GM12878 (cell line): ENCODE results near the gene EML1. TPM values are rescaled to one million over a fixed set of nuclear protein-coding genes. Genes with fewer than 3 reads are reported as not detected.

ENCODE experiments used
- ATAC-seq: fragments of 200-7000 bp; cut with Tn5 transposase; 3 replicates; pipeline ENCODE4 v1.9.1; 2020; ENCODE audit warnings: mild to moderate bottlenecking, moderate library complexity
- BruUV-seq: library from RNA; stranded (reverse); fragments of 400-500 nt; replicated peaks from 2 replicates; lab custom pipeline; 2021; lab: Mats Ljungman, UMichigan
- CTCF ChIA-PET: fragments of 300-600 bp; sonication (Branson Sonifier 250); formaldehyde crosslinking; extraction: SDS; loops from one replicate; lab custom pipeline; 2021; ENCODE audit warnings: inconsistent platforms; lab: Yijun Ruan, JAX
- POLR2A ChIA-PET: fragments of 350-600 bp; formaldehyde crosslinking; extraction: SDS; loops from one replicate; lab custom pipeline; 2021; ENCODE audit warnings: inconsistent platforms; lab: Charles Lee
- RAD21 ChIA-PET: fragments of 300-600 bp; sonication (Branson Sonifier 250); formaldehyde crosslinking; loops from one replicate; lab custom pipeline; 2023; ENCODE audit warnings: antibody characterized with exemption; ENCODE audit not compliant: unreplicated experiment; lab: Charles Lee
- SMC1A ChIA-PET: fragments of 300-600 bp; sonication (Branson Sonifier 250); formaldehyde crosslinking; loops from one replicate; lab custom pipeline; 2023; ENCODE audit not compliant: unreplicated experiment, uncharacterized antibody; lab: Charles Lee
- DNase-seq: peaks from one replicate; pipeline ENCODE4 v3.0.0-alpha.2; 2011; ENCODE audit warnings: low read depth, low spot score
- FAIRE-seq: peaks from 3 replicates; lab custom pipeline; 2011; peaks lifted over from hg19 to GRCh38; lab: Jason Lieb, UNC
- H2AFZ ChIP-seq: 2 replicates; pipeline ENCODE4 v1.6.0; 2011; ENCODE audit warnings: low read depth, low read length, control low read depth; ENCODE audit not compliant: control insufficient read depth
- H3K27ac ChIP-seq: 2 replicates; pipeline ENCODE4 v1.5.1; 2011; ENCODE audit warnings: control low read depth; ENCODE audit not compliant: control insufficient read depth, insufficient read depth
- H3K27me3 ChIP-seq, 2 experiments: replicated peaks in 1 of 2; 2 replicates each; pipeline versions ENCODE4 v1.6.0 to v1.6.1; 2011; ENCODE audit warnings: low read length in 1 of 2; ENCODE audit not compliant: control insufficient read depth in 2 of 2, insufficient read depth in 2 of 2
- H3K36me3 ChIP-seq, 2 experiments: 2 replicates each; pipeline ENCODE4 v1.5.1; 2011; ENCODE audit warnings: low read length in 1 of 2; ENCODE audit not compliant: control insufficient read depth in 2 of 2, insufficient read depth in 2 of 2
- H3K4me1 ChIP-seq: 2 replicates; pipeline ENCODE4 v1.6.1; 2011; ENCODE audit warnings: mild to moderate bottlenecking, low read length, moderate library complexity, mixed read lengths; ENCODE audit not compliant: control insufficient read depth, insufficient read depth
- H3K4me2 ChIP-seq: 2 replicates; pipeline ENCODE4 v1.6.0; 2011; ENCODE audit warnings: control low read depth; ENCODE audit not compliant: control insufficient read depth, insufficient read depth
- H3K4me3 ChIP-seq: fragments of 200-600 bp; sonication (generic); 2 replicates; pipeline ENCODE4 v1.5.1; 2016
- H3K79me2 ChIP-seq: 2 replicates; pipeline ENCODE4 v1.6.0; 2011; ENCODE audit warnings: low read length; ENCODE audit not compliant: control insufficient read depth, insufficient read depth
- H3K9ac ChIP-seq: 2 replicates; pipeline ENCODE4 v1.8.0; 2011; ENCODE audit warnings: low read length, control low read depth, mixed read lengths; ENCODE audit not compliant: control insufficient read depth, insufficient read depth
- H3K9me3 ChIP-seq: replicated peaks from 3 replicates; pipeline ENCODE4 v1.5.1; 2011; ENCODE audit warnings: mild to moderate bottlenecking, low read length; ENCODE audit not compliant: control insufficient read depth, insufficient read depth
- H4K20me1 ChIP-seq: 2 replicates; pipeline ENCODE4 v1.6.0; 2011; ENCODE audit not compliant: control insufficient read depth, insufficient read depth
- BCL11A ChIP-seq: IDR thresholded peaks from 2 replicates; pipeline ENCODE4 v1.6.1; 2011; ENCODE audit warnings: low read depth, low read length
- CBX3 ChIP-seq: fragments of 200-600 bp; sonication (generic); IDR thresholded peaks from 2 replicates; pipeline ENCODE4 v1.6.1; 2016; ENCODE audit warnings: low read depth, borderline replicate concordance
- CHD4 ChIP-seq: fragments of 200-600 bp; sonication (generic); IDR thresholded peaks from 2 replicates; pipeline ENCODE4 v1.6.1; 2016; ENCODE audit warnings: mild to moderate bottlenecking
- EED ChIP-seq: sonication (generic); IDR thresholded peaks from 2 replicates; pipeline ENCODE4 v1.6.1; 2016; ENCODE audit warnings: antibody characterized with exemption, low read depth
- NFXL1 ChIP-seq: fragments of 450-650 bp; IDR thresholded peaks from 2 replicates; pipeline ENCODE4 v1.6.1; 2017; ENCODE audit warnings: antibody characterized with exemption, mild to moderate bottlenecking, borderline replicate concordance
- SMARCA5 ChIP-seq: fragments of 450-650 bp; IDR thresholded peaks from 2 replicates; pipeline ENCODE4 v1.6.1; 2017; ENCODE audit warnings: mild to moderate bottlenecking
- SREBF2 ChIP-seq: IDR thresholded peaks from 2 replicates; pipeline ENCODE4 v1.6.1; 2012; ENCODE audit warnings: mild to moderate bottlenecking, low read length
- TAF1 ChIP-seq: IDR thresholded peaks from 2 replicates; pipeline ENCODE4 v1.6.1; 2011; ENCODE audit warnings: mild to moderate bottlenecking, low read depth, low read length, borderline replicate concordance
- WGBS: methylation state at CpG from one replicate; pipeline ENCODE4 v1.1.6; 2016; ENCODE audit warnings: low lambda C conversion rate; ENCODE audit not compliant: insufficient replicate concordance, insufficient coverage; ENCODE audit errors: missing lambda C conversion rate; 5-methylcytosine and 5-hydroxymethylcytosine counted together
- in situ Hi-C: fragments of 300-500 bp; cut with MboI; formaldehyde crosslinking; loops from 9 replicates; pipeline ENCODE4 v1.14.3; 2018; ENCODE audit warnings: mixed read lengths
- intact Hi-C: fragments of 100-400 bp; cut with micrococcal nuclease; formaldehyde crosslinking; loops from one replicate; pipeline ENCODE4 v1.14.2; 2022; ENCODE audit not compliant: unreplicated experiment
- polyA plus RNA-seq, 11 experiments: library from polyadenylated mRNA; depleted of rRNA in 4 of 11; unstranded in 6 of 11; stranded (reverse) in 5 of 11; fragments of >200 nt; fragmentation: Nextera tagmentation in 4 of 11; fragmentation: Illumina TruSeq in 1 of 11; extraction: Ambion mirVana in 4 of 11; extraction: Trizol in 1 of 11; gene quantifications; 1 replicate in 1 of 11; 2 replicates in 10 of 11; pipeline versions ENCODE4 v1.2.1 to v1.2.3, GENCODE V29; 2011 to 2016; ENCODE audit warnings: inconsistent platforms in 2 of 11, missing spikeins in 2 of 11, low read depth in 1 of 11
- total RNA-seq, 4 experiments: library from RNA; depleted of rRNA in 3 of 4; stranded (reverse); fragments of >200 nt in 3 of 4; fragmentation: Illumina TruSeq in 1 of 4; extraction: Trizol in 1 of 4; gene quantifications; 2 replicates each; pipeline versions ENCODE4 v1.2.1 to v1.2.3, GENCODE V29; 2013 to 2021
- TF ChIP-seq, protein P1 (sequence below): IDR thresholded peaks from 2 replicates; pipeline ENCODE4 v1.6.1; 2011; ENCODE audit warnings: borderline replicate concordance, low read depth, mild to moderate bottlenecking, moderate library complexity, mixed read lengths, low read length; ENCODE audit not compliant: insufficient read depth; ENCODE audit errors: extremely low read length
- TF ChIP-seq, protein P2 (sequence below): fragments of 450-650 bp; IDR thresholded peaks from 2 replicates; pipeline ENCODE4 v1.6.1; 2018; ENCODE audit warnings: mild to moderate bottlenecking, low read depth, moderate library complexity; ENCODE audit not compliant: partially characterized antibody

The EML1 gene
- total and polyA plus RNA-seq, 10 of the 15 experiments (the other 5 are each of a cell fraction or from before 2014, with no cell fraction given): 0.05 to 3.4 (median 0.11) TPM; not detected in 3

DNA sequence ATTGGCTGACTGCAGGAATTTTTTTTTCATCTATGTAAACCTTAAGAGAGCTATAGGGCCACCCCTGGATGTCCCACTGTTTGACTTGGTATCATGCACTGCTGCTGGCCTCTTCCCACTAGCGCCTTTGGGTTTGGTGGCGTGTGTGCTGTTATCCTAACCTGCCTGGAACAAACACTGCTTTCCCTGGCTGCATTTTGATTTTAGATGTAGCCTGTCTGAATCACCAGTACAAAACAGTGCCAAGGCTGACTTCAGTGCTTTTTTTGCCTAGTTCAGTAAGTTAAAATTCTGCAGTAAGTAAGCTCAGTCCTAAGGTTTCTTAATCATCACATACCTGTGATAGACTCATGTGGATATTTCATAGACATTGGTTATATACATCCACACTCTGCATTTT lies 99.2 kb downstream of the EML1 start:
- TF ChIP-seq EED (no peak), CHD4 (no peak), CBX3 (no peak), NFXL1 (no peak), TAF1 (no peak), SMARCA5 (no peak), SREBF2 (no peak), BCL11A (no peak)
- TF ChIP-seq, protein P1, sequence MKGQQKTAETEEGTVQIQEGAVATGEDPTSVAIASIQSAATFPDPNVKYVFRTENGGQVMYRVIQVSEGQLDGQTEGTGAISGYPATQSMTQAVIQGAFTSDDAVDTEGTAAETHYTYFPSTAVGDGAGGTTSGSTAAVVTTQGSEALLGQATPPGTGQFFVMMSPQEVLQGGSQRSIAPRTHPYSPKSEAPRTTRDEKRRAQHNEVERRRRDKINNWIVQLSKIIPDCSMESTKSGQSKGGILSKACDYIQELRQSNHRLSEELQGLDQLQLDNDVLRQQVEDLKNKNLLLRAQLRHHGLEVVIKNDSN: no peak
- TF ChIP-seq, protein P2, sequence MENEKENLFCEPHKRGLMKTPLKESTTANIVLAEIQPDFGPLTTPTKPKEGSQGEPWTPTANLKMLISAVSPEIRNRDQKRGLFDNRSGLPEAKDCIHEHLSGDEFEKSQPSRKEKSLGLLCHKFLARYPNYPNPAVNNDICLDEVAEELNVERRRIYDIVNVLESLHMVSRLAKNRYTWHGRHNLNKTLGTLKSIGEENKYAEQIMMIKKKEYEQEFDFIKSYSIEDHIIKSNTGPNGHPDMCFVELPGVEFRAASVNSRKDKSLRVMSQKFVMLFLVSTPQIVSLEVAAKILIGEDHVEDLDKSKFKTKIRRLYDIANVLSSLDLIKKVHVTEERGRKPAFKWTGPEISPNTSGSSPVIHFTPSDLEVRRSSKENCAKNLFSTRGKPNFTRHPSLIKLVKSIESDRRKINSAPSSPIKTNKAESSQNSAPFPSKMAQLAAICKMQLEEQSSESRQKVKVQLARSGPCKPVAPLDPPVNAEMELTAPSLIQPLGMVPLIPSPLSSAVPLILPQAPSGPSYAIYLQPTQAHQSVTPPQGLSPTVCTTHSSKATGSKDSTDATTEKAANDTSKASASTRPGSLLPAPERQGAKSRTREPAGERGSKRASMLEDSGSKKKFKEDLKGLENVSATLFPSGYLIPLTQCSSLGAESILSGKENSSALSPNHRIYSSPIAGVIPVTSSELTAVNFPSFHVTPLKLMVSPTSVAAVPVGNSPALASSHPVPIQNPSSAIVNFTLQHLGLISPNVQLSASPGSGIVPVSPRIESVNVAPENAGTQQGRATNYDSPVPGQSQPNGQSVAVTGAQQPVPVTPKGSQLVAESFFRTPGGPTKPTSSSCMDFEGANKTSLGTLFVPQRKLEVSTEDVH: no peak
- ChIA-PET POLR2A (no interaction called here), SMC1A (no interaction called here), RAD21 (no interaction called here), CTCF (interaction anchor here (1.6 kb wide), 1 partner anchor 7 kb away, joined by 6 read pairs; no protein-coding TSS in a partner anchor)
- no peaks in the 10 kb centered on the region for H3K36me3 ChIP-seq
- H4K20me1 ChIP-seq: no peaks in the 10 kb centered on the region
- peaks cover 0 to 1% of the 10 kb centered on the region in 2 experiments; a peak in 2 of 4 replicates for H3K27me3 ChIP-seq
- H3K4me3 ChIP-seq: no peak overlapping the region
- H3K4me2 ChIP-seq: peak overlapping the region; percentile 34; the same call in 1 of the 2 replicates
- WGBS: 76% methylated on average over 2 of the region's 2 CpGs
- no peak overlapping the region for H3K27ac ChIP-seq
- no peak; the same call in 2 of the 3 replicates for ATAC-seq
- in situ Hi-C loops: no loop called here
- no peaks in the 10 kb centered on the region for H3K4me1 ChIP-seq
- no TSS peak for BruUV-seq
- no peak for FAIRE-seq
- DNase-seq: no peak
- no peaks in the 10 kb centered on the region for H3K79me2 ChIP-seq
- intact Hi-C loops: loop anchor here (2.0 kb wide), 1 partner anchor 374 kb away; no protein-coding TSS in a partner anchor
- H3K9me3 ChIP-seq: no peaks in the 10 kb centered on the region
- no peak overlapping the region for H2AFZ ChIP-seq
- no peak overlapping the region for H3K9ac ChIP-seq
